Neural cell (in vitro differentiated cells): ENCODE results near the gene MAPK11. TPM values are rescaled to one million over a fixed set of nuclear protein-coding genes. Genes with fewer than 3 reads are reported as not detected.

ENCODE experiments used
- H2AFZ ChIP-seq: fragments of 200-600, 300-800 bp; sonication (generic), shearing (Covaris generic); 2 replicates; pipeline ENCODE4 v1.6.0; 2014; ENCODE audit warnings: low read depth, mild to moderate bottlenecking, antibody characterized with exemption, low read length, moderate library complexity
- H3F3A ChIP-seq: fragments of 200-600 bp; shearing (Covaris generic); 2 replicates; pipeline ENCODE4 v1.6.1; 2016; ENCODE audit warnings: mild to moderate bottlenecking, moderate library complexity, mixed read lengths, antibody characterized with exemption, low read length; ENCODE audit not compliant: insufficient read depth, poor library complexity, severe bottlenecking
- H3K27ac ChIP-seq: fragments of 200-600, 300-800 bp; sonication (generic), shearing (Covaris generic); 2 replicates; pipeline ENCODE4 v1.5.1; 2014; ENCODE audit warnings: mild to moderate bottlenecking, low read length, moderate library complexity
- H3K27me3 ChIP-seq: fragments of 300-800, 200-600 bp; sonication (generic), shearing (Covaris generic); 2 replicates; pipeline ENCODE4 v1.6.0; 2014; ENCODE audit warnings: mild to moderate bottlenecking, low read depth, low read length, moderate library complexity; ENCODE audit not compliant: insufficient read depth
- H3K36me3 ChIP-seq: fragments of 300-800, 200-600 bp; sonication (generic), shearing (Covaris generic); 2 replicates; pipeline ENCODE4 v1.5.1; 2014; ENCODE audit warnings: mild to moderate bottlenecking, antibody characterized with exemption, low read length, moderate library complexity; ENCODE audit not compliant: insufficient read depth
- H3K4me2 ChIP-seq: fragments of 300-800, 200-600 bp; sonication (generic), shearing (Covaris generic); 2 replicates; pipeline ENCODE4 v1.6.0; 2014; ENCODE audit warnings: mild to moderate bottlenecking, low read length
- H3K4me3 ChIP-seq: fragments of 300-800, 200-600 bp; sonication (generic), shearing (Covaris generic); 2 replicates; pipeline ENCODE4 v1.5.1; 2014; ENCODE audit warnings: mild to moderate bottlenecking, low read length, moderate library complexity
- H3K79me2 ChIP-seq: fragments of 200-600 bp; shearing (Covaris generic); replicated peaks from 2 replicates; pipeline ENCODE4 v1.6.0; 2014; ENCODE audit warnings: mild to moderate bottlenecking, low read length, moderate library complexity; ENCODE audit not compliant: insufficient read depth
- H3K9ac ChIP-seq: fragments of 300-800, 200-600 bp; sonication (generic), shearing (Covaris generic); 2 replicates; pipeline ENCODE4 v1.6.1; 2016; ENCODE audit warnings: mild to moderate bottlenecking, low read length, mixed read lengths
- H3K9me2 ChIP-seq: fragments of 200-600 bp; shearing (Covaris generic); 2 replicates; pipeline ENCODE4 v1.6.1; 2016; ENCODE audit warnings: mild to moderate bottlenecking, low read length, mixed read lengths; ENCODE audit not compliant: insufficient read depth
- H3K9me3 ChIP-seq: fragments of 200-600, 300-800 bp; sonication (generic), shearing (Covaris generic); 2 replicates; pipeline ENCODE4 v1.6.1; 2016; ENCODE audit warnings: mild to moderate bottlenecking, mixed run types, low read length, moderate library complexity, mixed read lengths
- H4K20me1 ChIP-seq: fragments of 200-600 bp; shearing (Covaris generic); 2 replicates; pipeline ENCODE4 v1.6.1; 2016; ENCODE audit warnings: mild to moderate bottlenecking, mixed run types; ENCODE audit not compliant: insufficient read depth
- EP300 ChIP-seq: fragments of 450-650 bp; conservative IDR thresholded peaks from 2 replicates; pipeline ENCODE4 v1.6.1; 2014; ENCODE audit warnings: antibody characterized with exemption, mild to moderate bottlenecking, moderate library complexity; ENCODE audit not compliant: poor library complexity, severe bottlenecking
- EZH2 ChIP-seq: fragments of 200-600, 300-800 bp; shearing (Covaris generic), sonication (generic); IDR thresholded peaks from 2 replicates; pipeline ENCODE4 v1.6.1; 2014; ENCODE audit warnings: antibody characterized with exemption, low read length, borderline replicate concordance, mild to moderate bottlenecking; ENCODE audit not compliant: insufficient read depth, poor library complexity, severe bottlenecking
- MXI1 ChIP-seq: fragments of 450-650 bp; conservative IDR thresholded peaks from 2 replicates; pipeline ENCODE4 v1.6.1; 2014; ENCODE audit warnings: antibody characterized with exemption, mild to moderate bottlenecking; ENCODE audit not compliant: poor library complexity, severe bottlenecking
- POLR2AphosphoS5 ChIP-seq: IDR thresholded peaks from 2 replicates; pipeline ENCODE4 v1.6.1; 2012
- RAD21 ChIP-seq: fragments of 450-650 bp; conservative IDR thresholded peaks from 2 replicates; pipeline ENCODE4 v1.6.1; 2014; ENCODE audit warnings: antibody characterized with exemption, mild to moderate bottlenecking, moderate library complexity
- SMC3 ChIP-seq: fragments of 450-650 bp; conservative IDR thresholded peaks from 2 replicates; pipeline ENCODE4 v1.6.1; 2014; ENCODE audit warnings: antibody characterized with exemption, mild to moderate bottlenecking, moderate library complexity; ENCODE audit not compliant: poor library complexity
- TAF1 ChIP-seq: IDR thresholded peaks from 2 replicates; pipeline ENCODE4 v1.6.1; 2012; ENCODE audit warnings: low read depth
- polyA plus RNA-seq: library from polyadenylated mRNA; depleted of rRNA; stranded (reverse); fragments of >200 nt; gene quantifications from 2 replicates; pipeline ENCODE4 v1.2.3, GENCODE V29; 2014
- TF ChIP-seq, protein P1 (sequence below): fragments of 450-650 bp; IDR thresholded peaks from 2 replicates; pipeline ENCODE4 v1.5.1; 2014; ENCODE audit warnings: antibody characterized with exemption, mild to moderate bottlenecking, moderate library complexity; ENCODE audit not compliant: poor library complexity, severe bottlenecking
- TF ChIP-seq, protein P2 (sequence below): IDR thresholded peaks from 2 replicates; pipeline ENCODE4 v1.6.1; 2012; ENCODE audit warnings: borderline replicate concordance

Gene MAPK11
- polyA plus RNA-seq, 1 donor from 2014 or later = 36.3 TPM

DNA sequence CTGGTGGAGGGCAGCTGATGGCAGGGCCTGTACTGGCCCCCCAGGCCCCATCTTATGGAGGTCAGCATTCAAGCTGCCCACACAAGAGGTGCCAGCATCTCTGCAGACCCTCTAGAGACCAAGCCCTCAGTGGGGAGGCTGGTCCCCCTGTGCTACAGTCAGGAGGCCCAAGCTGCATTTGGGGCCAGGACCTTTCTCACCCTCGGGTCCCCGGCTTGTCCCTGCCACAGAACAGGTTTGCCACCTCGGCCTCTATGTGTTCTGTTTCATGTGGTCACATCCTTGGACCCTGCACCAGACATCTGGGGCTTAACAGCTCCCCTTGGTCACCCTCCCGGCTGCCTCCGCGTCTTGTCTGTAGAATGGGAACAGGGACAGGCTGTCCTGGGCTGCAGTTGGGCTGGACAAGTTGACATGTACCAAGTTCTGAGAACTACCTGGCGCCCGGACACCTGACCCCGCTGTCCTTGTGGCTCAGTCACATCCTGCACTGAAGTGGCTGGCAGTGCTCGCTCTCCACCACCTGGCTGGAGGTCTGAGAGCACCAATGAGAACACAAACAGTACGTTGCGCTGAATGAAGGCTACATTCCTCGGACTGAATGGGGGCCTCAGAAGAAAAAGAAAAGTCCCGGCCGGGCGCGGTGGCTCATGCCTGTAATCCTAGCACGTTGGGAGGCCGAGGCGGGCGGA is 40.0 kb upstream of the MAPK11 start:
- no peak overlapping the region for H3K9ac ChIP-seq
- peaks cover 12% of the 10 kb centered on the region for H3K79me2 ChIP-seq
- no peak overlapping the region for H3K4me3 ChIP-seq
- no peak overlapping the region for H3K4me2 ChIP-seq
- no peaks in the 10 kb centered on the region for H3K36me3 ChIP-seq
- H3K27ac ChIP-seq = no peak overlapping the region
- no peaks in the 10 kb centered on the region for H3K9me3 ChIP-seq
- no peaks in the 10 kb centered on the region for H3K27me3 ChIP-seq
- H3F3A ChIP-seq = no peaks in the 10 kb centered on the region
- H4K20me1 ChIP-seq = no peaks in the 10 kb centered on the region
- H3K9me2 ChIP-seq = no peaks in the 10 kb centered on the region
- H2AFZ ChIP-seq = no peak overlapping the region
- TF ChIP-seq RAD21 (no peak), MXI1 (no peak), SMC3 (no peak), TAF1 (no peak)

DNA sequence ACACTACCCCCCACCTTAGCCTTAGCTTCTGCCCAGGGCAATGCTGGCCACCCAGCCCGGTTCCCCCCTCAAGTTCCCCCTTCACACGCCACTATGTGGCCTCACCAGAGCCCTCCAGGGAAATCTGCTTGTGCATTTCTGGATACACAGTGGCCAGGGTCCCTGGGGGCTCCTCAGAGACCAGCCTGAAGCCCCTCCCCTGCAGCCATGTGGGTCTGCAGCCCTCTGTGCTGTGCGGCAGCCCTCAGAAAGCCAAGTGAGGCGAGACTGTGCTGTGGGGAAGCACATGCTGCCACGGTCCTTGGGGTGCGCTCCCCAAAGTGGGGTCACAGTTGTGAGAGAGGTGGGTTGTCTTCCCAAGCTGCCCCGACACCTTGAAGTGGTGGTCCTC is 39.4 kb upstream of the MAPK11 start:
- no peaks in the 10 kb centered on the region for H3K36me3 ChIP-seq
- no peaks in the 10 kb centered on the region for H4K20me1 ChIP-seq
- no peak overlapping the region for H3K27ac ChIP-seq
- H3K9me3 ChIP-seq = no peaks in the 10 kb centered on the region
- no peak overlapping the region for H2AFZ ChIP-seq
- H3F3A ChIP-seq = no peaks in the 10 kb centered on the region
- TF ChIP-seq, protein P1, sequence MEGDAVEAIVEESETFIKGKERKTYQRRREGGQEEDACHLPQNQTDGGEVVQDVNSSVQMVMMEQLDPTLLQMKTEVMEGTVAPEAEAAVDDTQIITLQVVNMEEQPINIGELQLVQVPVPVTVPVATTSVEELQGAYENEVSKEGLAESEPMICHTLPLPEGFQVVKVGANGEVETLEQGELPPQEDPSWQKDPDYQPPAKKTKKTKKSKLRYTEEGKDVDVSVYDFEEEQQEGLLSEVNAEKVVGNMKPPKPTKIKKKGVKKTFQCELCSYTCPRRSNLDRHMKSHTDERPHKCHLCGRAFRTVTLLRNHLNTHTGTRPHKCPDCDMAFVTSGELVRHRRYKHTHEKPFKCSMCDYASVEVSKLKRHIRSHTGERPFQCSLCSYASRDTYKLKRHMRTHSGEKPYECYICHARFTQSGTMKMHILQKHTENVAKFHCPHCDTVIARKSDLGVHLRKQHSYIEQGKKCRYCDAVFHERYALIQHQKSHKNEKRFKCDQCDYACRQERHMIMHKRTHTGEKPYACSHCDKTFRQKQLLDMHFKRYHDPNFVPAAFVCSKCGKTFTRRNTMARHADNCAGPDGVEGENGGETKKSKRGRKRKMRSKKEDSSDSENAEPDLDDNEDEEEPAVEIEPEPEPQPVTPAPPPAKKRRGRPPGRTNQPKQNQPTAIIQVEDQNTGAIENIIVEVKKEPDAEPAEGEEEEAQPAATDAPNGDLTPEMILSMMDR = no peak
- TF ChIP-seq SMC3 = no peak
- no peaks in the 10 kb centered on the region for H3K9me2 ChIP-seq
- no peak overlapping the region for H3K9ac ChIP-seq
- H3K4me3 ChIP-seq = no peak overlapping the region
- H3K27me3 ChIP-seq = no peaks in the 10 kb centered on the region
- H3K4me2 ChIP-seq = no peak overlapping the region
- peaks cover 18% of the 10 kb centered on the region for H3K79me2 ChIP-seq

DNA sequence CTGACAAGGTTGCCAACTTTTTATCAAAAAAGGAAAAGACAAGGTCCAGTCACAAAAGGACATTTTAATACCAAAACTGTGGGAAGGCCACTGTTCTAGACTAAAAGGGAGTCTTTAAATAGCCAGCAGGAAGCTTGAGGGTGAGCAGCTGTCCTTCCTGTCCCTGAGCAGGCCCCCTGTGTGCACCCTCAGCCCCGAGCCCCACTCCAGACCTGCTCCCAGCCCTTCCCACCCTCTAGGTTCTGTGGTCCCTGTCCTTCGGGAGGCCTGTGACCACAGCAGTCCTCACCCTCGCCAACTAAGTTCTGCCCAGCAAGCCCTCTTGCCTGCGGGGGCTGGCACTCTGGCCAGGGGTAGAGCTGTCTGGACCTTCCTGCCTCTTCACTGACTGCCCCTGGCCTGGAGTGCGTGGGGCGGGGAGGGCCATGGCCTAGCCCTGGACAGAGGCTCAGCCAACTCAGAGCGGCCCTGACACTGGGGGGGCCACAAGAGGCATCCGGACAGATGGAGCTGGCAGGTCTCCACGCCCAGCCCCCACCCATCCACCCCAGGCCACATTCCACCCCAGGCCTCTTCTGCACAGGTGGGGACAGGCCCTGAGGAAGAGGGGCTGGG is 38.9 kb upstream of the MAPK11 start:
- H3K27ac ChIP-seq = no peak overlapping the region
- H3K27me3 ChIP-seq = no peaks in the 10 kb centered on the region
- no peak overlapping the region for H3K4me2 ChIP-seq
- H3K9me2 ChIP-seq = no peaks in the 10 kb centered on the region
- no peaks in the 10 kb centered on the region for H3F3A ChIP-seq
- no peak overlapping the region for H2AFZ ChIP-seq
- TF ChIP-seq SMC3 (no peak), TAF1 (no peak), RAD21 (no peak), EZH2 (no peak), MXI1 (no peak), EP300 (no peak), POLR2AphosphoS5 (no peak)
- TF ChIP-seq, protein P1 = no peak
- TF ChIP-seq, protein P2, sequence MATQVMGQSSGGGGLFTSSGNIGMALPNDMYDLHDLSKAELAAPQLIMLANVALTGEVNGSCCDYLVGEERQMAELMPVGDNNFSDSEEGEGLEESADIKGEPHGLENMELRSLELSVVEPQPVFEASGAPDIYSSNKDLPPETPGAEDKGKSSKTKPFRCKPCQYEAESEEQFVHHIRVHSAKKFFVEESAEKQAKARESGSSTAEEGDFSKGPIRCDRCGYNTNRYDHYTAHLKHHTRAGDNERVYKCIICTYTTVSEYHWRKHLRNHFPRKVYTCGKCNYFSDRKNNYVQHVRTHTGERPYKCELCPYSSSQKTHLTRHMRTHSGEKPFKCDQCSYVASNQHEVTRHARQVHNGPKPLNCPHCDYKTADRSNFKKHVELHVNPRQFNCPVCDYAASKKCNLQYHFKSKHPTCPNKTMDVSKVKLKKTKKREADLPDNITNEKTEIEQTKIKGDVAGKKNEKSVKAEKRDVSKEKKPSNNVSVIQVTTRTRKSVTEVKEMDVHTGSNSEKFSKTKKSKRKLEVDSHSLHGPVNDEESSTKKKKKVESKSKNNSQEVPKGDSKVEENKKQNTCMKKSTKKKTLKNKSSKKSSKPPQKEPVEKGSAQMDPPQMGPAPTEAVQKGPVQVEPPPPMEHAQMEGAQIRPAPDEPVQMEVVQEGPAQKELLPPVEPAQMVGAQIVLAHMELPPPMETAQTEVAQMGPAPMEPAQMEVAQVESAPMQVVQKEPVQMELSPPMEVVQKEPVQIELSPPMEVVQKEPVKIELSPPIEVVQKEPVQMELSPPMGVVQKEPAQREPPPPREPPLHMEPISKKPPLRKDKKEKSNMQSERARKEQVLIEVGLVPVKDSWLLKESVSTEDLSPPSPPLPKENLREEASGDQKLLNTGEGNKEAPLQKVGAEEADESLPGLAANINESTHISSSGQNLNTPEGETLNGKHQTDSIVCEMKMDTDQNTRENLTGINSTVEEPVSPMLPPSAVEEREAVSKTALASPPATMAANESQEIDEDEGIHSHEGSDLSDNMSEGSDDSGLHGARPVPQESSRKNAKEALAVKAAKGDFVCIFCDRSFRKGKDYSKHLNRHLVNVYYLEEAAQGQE = no peak
- H3K79me2 ChIP-seq = peaks cover 23% of the 10 kb centered on the region
- no peak overlapping the region for H3K4me3 ChIP-seq
- H3K9ac ChIP-seq = no peak overlapping the region
- no peaks in the 10 kb centered on the region for H3K9me3 ChIP-seq
- H3K36me3 ChIP-seq = no peaks in the 10 kb centered on the region
- no peaks in the 10 kb centered on the region for H4K20me1 ChIP-seq
